GM12878 (cell line): ENCODE measurements around the gene TAS2R3.

Experiments used
- BCLAF1 ChIP-seq: fragments of 450-650 bp; IDR thresholded peaks from 2 replicates; pipeline ENCODE4 v1.6.1; 2017; ENCODE audit warnings: antibody characterized with exemption, mild to moderate bottlenecking, moderate library complexity
- BHLHE40 ChIP-seq, 2 experiments: fragments of 450-650 bp in 1 of 2; IDR thresholded peaks; 2 replicates each; pipeline ENCODE4 v1.6.1; 2011 to 2017; ENCODE audit warnings: low read depth in 2 of 2, borderline replicate concordance in 1 of 2, improper control_type of control experiment in 1 of 2, low read length in 1 of 2, mild to moderate bottlenecking in 1 of 2
- MAX ChIP-seq: IDR thresholded peaks from 2 replicates; pipeline ENCODE4 v1.6.1; 2012; ENCODE audit warnings: low read depth, low read length, improper control_type of control experiment
- POLR2A ChIP-seq: IDR thresholded peaks from 2 replicates; pipeline ENCODE4 v1.6.1; 2011; ENCODE audit warnings: low read depth, mild to moderate bottlenecking, low read length
- SMC3 ChIP-seq: IDR thresholded peaks from 2 replicates; pipeline ENCODE4 v1.6.1; 2011; ENCODE audit warnings: low read length, improper control_type of control experiment, borderline replicate concordance
- SRF ChIP-seq, 2 experiments: IDR thresholded peaks; 2 replicates each; pipeline ENCODE4 v1.6.1; 2011; ENCODE audit warnings: low read depth in 2 of 2, low read length in 2 of 2, mild to moderate bottlenecking in 1 of 2, moderate library complexity in 1 of 2
- TAF1 ChIP-seq: IDR thresholded peaks from 2 replicates; pipeline ENCODE4 v1.6.1; 2011; ENCODE audit warnings: mild to moderate bottlenecking, low read depth, low read length, borderline replicate concordance
- TF ChIP-seq, protein P1 (sequence below), 3 experiments: IDR thresholded peaks in 2 of 3; conservative IDR thresholded peaks in 1 of 3; 2 replicates each; pipeline ENCODE4 v1.5.1; 2011; ENCODE audit warnings: low read depth in 3 of 3, low read length in 3 of 3, mild to moderate bottlenecking in 3 of 3, control low read depth in 2 of 3, moderate library complexity in 2 of 3, inconsistent platforms in 1 of 3, mixed read lengths in 1 of 3; ENCODE audit not compliant: control insufficient read depth in 2 of 3, insufficient read depth in 1 of 3; ENCODE audit errors: extremely low read depth in 1 of 3

- TF ChIP-seq, protein P1, sequence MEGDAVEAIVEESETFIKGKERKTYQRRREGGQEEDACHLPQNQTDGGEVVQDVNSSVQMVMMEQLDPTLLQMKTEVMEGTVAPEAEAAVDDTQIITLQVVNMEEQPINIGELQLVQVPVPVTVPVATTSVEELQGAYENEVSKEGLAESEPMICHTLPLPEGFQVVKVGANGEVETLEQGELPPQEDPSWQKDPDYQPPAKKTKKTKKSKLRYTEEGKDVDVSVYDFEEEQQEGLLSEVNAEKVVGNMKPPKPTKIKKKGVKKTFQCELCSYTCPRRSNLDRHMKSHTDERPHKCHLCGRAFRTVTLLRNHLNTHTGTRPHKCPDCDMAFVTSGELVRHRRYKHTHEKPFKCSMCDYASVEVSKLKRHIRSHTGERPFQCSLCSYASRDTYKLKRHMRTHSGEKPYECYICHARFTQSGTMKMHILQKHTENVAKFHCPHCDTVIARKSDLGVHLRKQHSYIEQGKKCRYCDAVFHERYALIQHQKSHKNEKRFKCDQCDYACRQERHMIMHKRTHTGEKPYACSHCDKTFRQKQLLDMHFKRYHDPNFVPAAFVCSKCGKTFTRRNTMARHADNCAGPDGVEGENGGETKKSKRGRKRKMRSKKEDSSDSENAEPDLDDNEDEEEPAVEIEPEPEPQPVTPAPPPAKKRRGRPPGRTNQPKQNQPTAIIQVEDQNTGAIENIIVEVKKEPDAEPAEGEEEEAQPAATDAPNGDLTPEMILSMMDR (IDR thresholded peaks at IDR 0.05 in 2 of 3, conservative IDR thresholded peaks at IDR 0.05 in 1 of 3; ENCODE audit: control insufficient read depth in 2 of 3, extremely low read depth in 1 of 3, insufficient read depth in 1 of 3, low read depth in 3 of 3, low read length in 3 of 3), result no peak
- TF ChIP-seq TAF1, result no peak
- no peak for TF ChIP-seq POLR2A
- no peak for TF ChIP-seq SRF (IDR thresholded peaks at IDR 0.05; ENCODE audit: low read depth in 2 of 2, low read length in 2 of 2)
- TF ChIP-seq MAX, result no peak
- TF ChIP-seq BHLHE40 (IDR thresholded peaks at IDR 0.05; ENCODE audit: borderline replicate concordance in 1 of 2, low read depth in 2 of 2, low read length in 1 of 2), result no peak
- no peak for TF ChIP-seq BCLAF1
- no peak for TF ChIP-seq SMC3
Observed at GRCh38 chr7:141763797-141764196, at the start of gene TAS2R3.
